SK-N-SH (cell line): ENCODE measurements around the gene MAP4K3. TPM values are rescaled to one million over a fixed set of nuclear protein-coding genes. Genes with fewer than 3 reads are reported as not detected.

Experiments
- CTCF ChIA-PET: fragments of 300-600, 350-600 bp; formaldehyde crosslinking; extraction: SDS; loops from one replicate; lab custom pipeline; 2021; lab: Yijun Ruan, JAX
- POLR2A ChIA-PET: fragments of 350-600 bp; sonication (Branson Sonifier 250); formaldehyde crosslinking; extraction: SDS; loops from one replicate; lab custom pipeline; 2020; ENCODE audit warnings: antibody characterized with exemption, inconsistent platforms; lab: Yijun Ruan, JAX
- DNase-seq: peaks from one replicate; pipeline ENCODE4 v3.0.0; 2012
- H2AFZ ChIP-seq: fragments of 200-600 bp; sonication (generic); 2 replicates; pipeline ENCODE4 v1.8.1; 2016; ENCODE audit warnings: antibody characterized with exemption, mild to moderate bottlenecking, low read depth
- H3F3A ChIP-seq: fragments of 200-600 bp; sonication (generic); replicated peaks from 2 replicates; pipeline ENCODE3; 2016; ENCODE audit warnings: antibody characterized with exemption, mild to moderate bottlenecking; ENCODE audit not compliant: insufficient read depth
- H3K27ac ChIP-seq, 2 experiments: fragments of 200-500 bp in 1 of 2; fragments of 200-600 bp in 1 of 2; sonication (Bioruptor generic) in 1 of 2; sonication (generic), shearing (Covaris generic) in 1 of 2; 2 replicates each; pipeline versions ENCODE4 v1.5.1 to v1.6.1; 2014 to 2016; ENCODE audit warnings: low read depth in 2 of 2, inconsistent platforms in 1 of 2, low read length in 1 of 2, mild to moderate bottlenecking in 1 of 2, mixed read lengths in 1 of 2
- H3K27me3 ChIP-seq: fragments of 200-600 bp; sonication (generic), shearing (Covaris generic); 2 replicates; pipeline ENCODE4 v1.6.1; 2016; ENCODE audit warnings: mixed run types; ENCODE audit not compliant: insufficient read depth
- H3K36me3 ChIP-seq, 2 experiments: fragments of 200-500 bp in 1 of 2; fragments of 200-600 bp in 1 of 2; sonication (Bioruptor generic) in 1 of 2; sonication (generic) in 1 of 2; replicated peaks in 1 of 2; 2 replicates each; pipeline versions ENCODE3 to v1.5.1; 2014 to 2016; ENCODE audit warnings: low read length in 1 of 2, mild to moderate bottlenecking in 1 of 2; ENCODE audit not compliant: insufficient read depth in 2 of 2, control insufficient read depth in 1 of 2
- H3K4me1 ChIP-seq, 2 experiments: fragments of 200-500 bp in 1 of 2; fragments of 200-600 bp in 1 of 2; sonication (Bioruptor generic) in 1 of 2; sonication (generic), shearing (Covaris generic) in 1 of 2; 2 replicates each; pipeline versions ENCODE4 v1.5.1 to v1.6.1; 2014 to 2016; ENCODE audit warnings: low read depth in 1 of 2, low read length in 1 of 2, mixed run types in 1 of 2; ENCODE audit not compliant: insufficient read depth in 2 of 2, control insufficient read depth in 1 of 2
- H3K4me2 ChIP-seq: fragments of 200-600 bp; sonication (generic), shearing (Covaris generic); 2 replicates; pipeline ENCODE4 v1.6.1; 2017; ENCODE audit warnings: mixed run types
- H3K4me3 ChIP-seq, 2 experiments: fragments of 200-500 bp in 1 of 2; fragments of 200-600 bp in 1 of 2; sonication (Bioruptor generic) in 1 of 2; sonication (generic), shearing (Covaris generic) in 1 of 2; 2 replicates each; pipeline versions ENCODE4 v1.5.1 to v1.8.1; 2014 to 2016; ENCODE audit warnings: low read depth in 2 of 2, inconsistent platforms in 1 of 2, low read length in 1 of 2, mild to moderate bottlenecking in 1 of 2, mixed read lengths in 1 of 2, moderate library complexity in 1 of 2
- H3K79me2 ChIP-seq: fragments of 200-600 bp; sonication (generic); 2 replicates; pipeline ENCODE4 v1.8.1; 2017; ENCODE audit warnings: mild to moderate bottlenecking; ENCODE audit not compliant: insufficient read depth
- H3K9ac ChIP-seq: fragments of 200-600 bp; sonication (generic); 2 replicates; pipeline ENCODE4 v1.6.1; 2017; ENCODE audit warnings: mixed run types
- H3K9me2 ChIP-seq: fragments of 200-600 bp; sonication (generic); 2 replicates; pipeline ENCODE4 v1.6.1; 2017; ENCODE audit warnings: mixed run types
- H3K9me3 ChIP-seq: fragments of 200-600 bp; sonication (generic); 2 replicates; pipeline ENCODE4 v1.6.1; 2017; ENCODE audit warnings: mixed run types, mild to moderate bottlenecking, moderate library complexity
- H4K20me1 ChIP-seq: fragments of 200-600 bp; sonication (generic); 2 replicates; pipeline ENCODE4 v1.6.1; 2017; ENCODE audit warnings: mild to moderate bottlenecking, mixed run types; ENCODE audit not compliant: insufficient read depth
- CHD2 ChIP-seq: fragments of 150-350 bp; IDR thresholded peaks from 2 replicates; pipeline ENCODE4 v1.6.1; 2018; ENCODE audit warnings: low read length; ENCODE audit not compliant: partially characterized antibody
- ELF1 ChIP-seq: IDR thresholded peaks from 2 replicates; pipeline ENCODE4 v1.4.0; 2012
- EZH2phosphoT487 ChIP-seq: fragments of 200-600 bp; sonication (generic); IDR thresholded peaks from 2 replicates; pipeline ENCODE4 v1.6.1; 2017; ENCODE audit warnings: low read depth, mixed run types, mild to moderate bottlenecking, antibody characterized with exemption, moderate library complexity, borderline replicate concordance
- FOSL2 ChIP-seq: IDR thresholded peaks from 2 replicates; pipeline ENCODE4 v1.4.0; 2012; ENCODE audit warnings: low read depth, mild to moderate bottlenecking, moderate library complexity, borderline replicate concordance
- FOXJ3 ChIP-seq: sonication (generic); formaldehyde crosslinking; IDR thresholded peaks from 2 replicates; pipeline ENCODE4 v1.5.1; 2020; ENCODE audit warnings: mild to moderate bottlenecking, missing genetic modification reagents
- GABPA ChIP-seq: IDR thresholded peaks from 2 replicates; pipeline ENCODE4 v1.4.0; 2012; ENCODE audit warnings: low read depth, mild to moderate bottlenecking
- GATA2 ChIP-seq: sonication (generic); formaldehyde crosslinking; IDR thresholded peaks from 2 replicates; pipeline ENCODE4 v1.5.0; 2020; ENCODE audit warnings: mild to moderate bottlenecking, missing genetic modification reagents
- MXI1 ChIP-seq: IDR thresholded peaks from 2 replicates; pipeline ENCODE4 v1.6.1; 2012; ENCODE audit warnings: mild to moderate bottlenecking, low read depth, low read length, improper control_type of control experiment
- NFIC ChIP-seq: IDR thresholded peaks from 2 replicates; pipeline ENCODE4 v1.4.0; 2012; ENCODE audit warnings: borderline replicate concordance
- NRF1 ChIP-seq: IDR thresholded peaks from 2 replicates; pipeline ENCODE4 v1.6.1; 2012; ENCODE audit warnings: low read depth, mild to moderate bottlenecking, low read length
- RAD21 ChIP-seq: IDR thresholded peaks from 2 replicates; pipeline ENCODE4 v1.6.1; 2012; ENCODE audit warnings: mild to moderate bottlenecking, low read length
- RFX5 ChIP-seq: IDR thresholded peaks from 2 replicates; pipeline ENCODE4 v1.6.1; 2012; ENCODE audit warnings: mild to moderate bottlenecking, improper control_type of control experiment, low read length
- RXRA ChIP-seq: IDR thresholded peaks from 2 replicates; pipeline ENCODE4 v1.4.0; 2012; ENCODE audit warnings: low read depth, mild to moderate bottlenecking, borderline replicate concordance
- SIN3A ChIP-seq: IDR thresholded peaks from 2 replicates; pipeline ENCODE4 v1.6.1; 2012; ENCODE audit warnings: low read depth, mild to moderate bottlenecking, low read length, moderate library complexity, borderline replicate concordance
- SMC3 ChIP-seq: IDR thresholded peaks from 2 replicates; pipeline ENCODE4 v1.6.1; 2012; ENCODE audit warnings: low read depth, low read length, improper control_type of control experiment
- TAF1 ChIP-seq: IDR thresholded peaks from 2 replicates; pipeline ENCODE4 v1.6.1; 2012; ENCODE audit warnings: low read depth, mild to moderate bottlenecking, low read length, moderate library complexity, borderline replicate concordance
- YY1 ChIP-seq: IDR thresholded peaks from 2 replicates; pipeline ENCODE4 v1.4.0; 2012; ENCODE audit warnings: low read depth, mild to moderate bottlenecking
- WGBS: methylation state at CpG from one replicate; pipeline ENCODE4 v1.1.6; 2017; ENCODE audit warnings: low lambda C conversion rate; 5-methylcytosine and 5-hydroxymethylcytosine counted together
- polyA plus RNA-seq, 3 experiments: library from polyadenylated mRNA; depleted of rRNA; stranded (reverse); fragments of >200 nt; gene quantifications; 2 replicates each; pipeline ENCODE4 v1.2.3, GENCODE V29; 2012
- TF ChIP-seq, protein P1 (sequence below): IDR thresholded peaks from 2 replicates; pipeline ENCODE4 v1.6.1; 2012; ENCODE audit warnings: mild to moderate bottlenecking, low read depth, low read length, moderate library complexity
- TF ChIP-seq, protein P2 (sequence below): fragments of 150-350 bp; IDR thresholded peaks from 2 replicates; pipeline ENCODE4 v1.6.1; 2016; ENCODE audit warnings: mild to moderate bottlenecking, low read depth, low read length
- TF ChIP-seq, protein P3 (sequence below): IDR thresholded peaks from 2 replicates; pipeline ENCODE4 v1.4.0; 2012; ENCODE audit warnings: low read depth
- TF ChIP-seq, protein P4 (sequence below): IDR thresholded peaks from 2 replicates; pipeline ENCODE4 v1.4.0; 2012; ENCODE audit warnings: low read depth, borderline replicate concordance
- TF ChIP-seq, protein P5 (sequence below): IDR thresholded peaks from 2 replicates; pipeline ENCODE4; 2012

Gene MAP4K3
- polyA plus RNA-seq (2012; rRNA removed): 8.8 and 11.1 TPM in 2 replicates
- 12.0 and 14.6 TPM in 2 replicates for polyA plus RNA-seq (2012; cell fraction: cytosol; rRNA removed)
- polyA plus RNA-seq (2012; cell fraction: nucleus; rRNA removed): 8.6 and 21.1 TPM in 2 replicates

DNA sequence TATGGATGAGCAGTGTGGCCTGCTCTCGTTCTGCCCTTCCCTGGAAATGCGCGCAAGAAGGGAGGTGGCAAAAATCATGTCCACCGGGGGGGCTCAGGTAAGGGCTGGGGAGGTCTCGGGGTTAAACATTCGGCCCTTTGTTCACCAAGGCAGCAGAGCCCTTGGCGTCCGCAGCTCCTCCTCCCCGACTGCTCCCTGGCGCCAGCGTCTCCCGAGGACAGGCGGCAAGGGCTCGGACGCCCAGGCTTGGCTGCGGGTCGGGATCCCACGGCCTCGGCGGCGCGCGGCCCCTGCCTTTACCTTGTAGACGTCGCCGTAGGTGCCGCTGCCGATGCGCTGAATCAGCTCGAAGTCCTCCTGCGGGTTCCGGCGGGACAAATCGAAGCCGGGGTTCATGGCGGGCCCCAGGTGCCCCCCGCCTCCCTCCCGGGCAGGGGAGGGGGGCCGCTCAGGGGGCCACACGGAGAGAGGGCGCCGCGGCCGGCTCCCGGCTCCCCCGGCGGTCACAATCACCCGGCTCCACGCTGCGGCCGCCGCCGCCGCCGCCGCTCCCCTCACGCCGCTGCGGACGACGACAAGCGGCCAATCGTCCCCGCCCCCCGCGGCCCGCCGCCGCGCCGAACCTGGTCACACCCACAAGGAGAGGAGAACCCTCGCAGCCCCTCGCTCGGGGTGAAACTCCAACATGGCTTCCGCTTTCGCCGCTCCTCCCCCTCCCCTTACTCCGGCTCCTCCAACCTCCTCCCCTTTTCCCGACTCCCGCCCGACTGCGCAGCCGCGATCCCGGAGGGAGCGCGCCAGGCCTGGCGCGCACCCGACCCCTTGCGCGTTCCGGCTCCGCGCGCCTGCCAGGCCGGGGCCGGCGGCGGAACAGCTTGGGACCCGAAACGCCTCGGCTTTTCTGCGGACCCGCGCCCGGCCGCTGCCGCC, at the start of gene MAP4K3:
TSS of gene MAP4K3 (minus strand) at position 694 of the 930 bp plus-strand sequence. CDS start at position 396, 298 bp downstream.
- CTCF ChIA-PET: interaction anchor here (0.7 to 3.0 kb wide), 4 partner anchors 10 to 57 kb away, joined by 3 to 25 read pairs (median 3); no protein-coding TSS in a partner anchor
- Histone ChIP-seq H3K9ac (peak within 1 kb of the TSS; percentile 83), H3K36me3 (no peaks in the 10 kb centered on the region), H3K4me2 (peak within 1 kb of the TSS; percentile 88), H3K9me2 (no peaks in the 10 kb centered on the region), H3K9me3 (no peaks in the 10 kb centered on the region), H3K4me3 (peak within 1 kb of the TSS; percentile 78 to 99), H3K79me2 (peaks cover 62% of the 10 kb centered on the region), H3F3A (peaks cover 15% of the 10 kb centered on the region), H3K4me1 (peaks cover 25 to 36% of the 10 kb centered on the region in 2 experiments), H2AFZ (peak within 1 kb of the TSS; percentile 91), H4K20me1 (peaks cover 43% of the 10 kb centered on the region), H3K27me3 (no peaks in the 10 kb centered on the region), H3K27ac (peak within 1 kb of the TSS; percentile 77 to 91)
- peak; percentile 100 for DNase-seq
- POLR2A ChIA-PET: interaction anchor here (0.6 to 1.3 kb wide), 4 partner anchors 14 to 722 kb away, joined by 3 to 4 read pairs (median 3); partner anchors contain the start of gene SOS1
- under 1% methylated on average over 37 of the region's 109 CpGs for WGBS
- no peak for TF ChIP-seq NFIC
- no peak for TF ChIP-seq RFX5
- no peak for TF ChIP-seq GATA2 (CRISPR knock-in tag)
- peak; percentile 12; the same call in 1 of the 2 replicates for TF ChIP-seq SMC3
- 0 out of 2 replicates have a peak, but pooled peaks have one; percentile 18 for TF ChIP-seq GABPA
- peak; percentile 3; the same call in 1 of the 2 replicates for TF ChIP-seq RAD21
- TF ChIP-seq CHD2: peak; percentile 70
- TF ChIP-seq, protein P1, sequence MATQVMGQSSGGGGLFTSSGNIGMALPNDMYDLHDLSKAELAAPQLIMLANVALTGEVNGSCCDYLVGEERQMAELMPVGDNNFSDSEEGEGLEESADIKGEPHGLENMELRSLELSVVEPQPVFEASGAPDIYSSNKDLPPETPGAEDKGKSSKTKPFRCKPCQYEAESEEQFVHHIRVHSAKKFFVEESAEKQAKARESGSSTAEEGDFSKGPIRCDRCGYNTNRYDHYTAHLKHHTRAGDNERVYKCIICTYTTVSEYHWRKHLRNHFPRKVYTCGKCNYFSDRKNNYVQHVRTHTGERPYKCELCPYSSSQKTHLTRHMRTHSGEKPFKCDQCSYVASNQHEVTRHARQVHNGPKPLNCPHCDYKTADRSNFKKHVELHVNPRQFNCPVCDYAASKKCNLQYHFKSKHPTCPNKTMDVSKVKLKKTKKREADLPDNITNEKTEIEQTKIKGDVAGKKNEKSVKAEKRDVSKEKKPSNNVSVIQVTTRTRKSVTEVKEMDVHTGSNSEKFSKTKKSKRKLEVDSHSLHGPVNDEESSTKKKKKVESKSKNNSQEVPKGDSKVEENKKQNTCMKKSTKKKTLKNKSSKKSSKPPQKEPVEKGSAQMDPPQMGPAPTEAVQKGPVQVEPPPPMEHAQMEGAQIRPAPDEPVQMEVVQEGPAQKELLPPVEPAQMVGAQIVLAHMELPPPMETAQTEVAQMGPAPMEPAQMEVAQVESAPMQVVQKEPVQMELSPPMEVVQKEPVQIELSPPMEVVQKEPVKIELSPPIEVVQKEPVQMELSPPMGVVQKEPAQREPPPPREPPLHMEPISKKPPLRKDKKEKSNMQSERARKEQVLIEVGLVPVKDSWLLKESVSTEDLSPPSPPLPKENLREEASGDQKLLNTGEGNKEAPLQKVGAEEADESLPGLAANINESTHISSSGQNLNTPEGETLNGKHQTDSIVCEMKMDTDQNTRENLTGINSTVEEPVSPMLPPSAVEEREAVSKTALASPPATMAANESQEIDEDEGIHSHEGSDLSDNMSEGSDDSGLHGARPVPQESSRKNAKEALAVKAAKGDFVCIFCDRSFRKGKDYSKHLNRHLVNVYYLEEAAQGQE: no peak
- TF ChIP-seq FOSL2: no peak
- TF ChIP-seq YY1: peak; percentile 80; the same call in 1 of the 2 replicates
- TF ChIP-seq RXRA: no peak
- no peak; the same call in 1 of the 2 replicates for TF ChIP-seq FOXJ3 (CRISPR knock-in tag)
- peak; percentile 77 for TF ChIP-seq NRF1
- TF ChIP-seq EZH2phosphoT487: no peak
- TF ChIP-seq TAF1: peak; percentile 62; the same call in 1 of the 2 replicates
- TF ChIP-seq, protein P2, sequence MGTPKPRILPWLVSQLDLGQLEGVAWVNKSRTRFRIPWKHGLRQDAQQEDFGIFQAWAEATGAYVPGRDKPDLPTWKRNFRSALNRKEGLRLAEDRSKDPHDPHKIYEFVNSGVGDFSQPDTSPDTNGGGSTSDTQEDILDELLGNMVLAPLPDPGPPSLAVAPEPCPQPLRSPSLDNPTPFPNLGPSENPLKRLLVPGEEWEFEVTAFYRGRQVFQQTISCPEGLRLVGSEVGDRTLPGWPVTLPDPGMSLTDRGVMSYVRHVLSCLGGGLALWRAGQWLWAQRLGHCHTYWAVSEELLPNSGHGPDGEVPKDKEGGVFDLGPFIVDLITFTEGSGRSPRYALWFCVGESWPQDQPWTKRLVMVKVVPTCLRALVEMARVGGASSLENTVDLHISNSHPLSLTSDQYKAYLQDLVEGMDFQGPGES: no peak
- TF ChIP-seq, protein P3, sequence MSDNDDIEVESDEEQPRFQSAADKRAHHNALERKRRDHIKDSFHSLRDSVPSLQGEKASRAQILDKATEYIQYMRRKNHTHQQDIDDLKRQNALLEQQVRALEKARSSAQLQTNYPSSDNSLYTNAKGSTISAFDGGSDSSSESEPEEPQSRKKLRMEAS: no peak
- TF ChIP-seq ELF1: 0 out of 2 replicates have a peak, but pooled peaks have one; percentile 47
- TF ChIP-seq, protein P4, sequence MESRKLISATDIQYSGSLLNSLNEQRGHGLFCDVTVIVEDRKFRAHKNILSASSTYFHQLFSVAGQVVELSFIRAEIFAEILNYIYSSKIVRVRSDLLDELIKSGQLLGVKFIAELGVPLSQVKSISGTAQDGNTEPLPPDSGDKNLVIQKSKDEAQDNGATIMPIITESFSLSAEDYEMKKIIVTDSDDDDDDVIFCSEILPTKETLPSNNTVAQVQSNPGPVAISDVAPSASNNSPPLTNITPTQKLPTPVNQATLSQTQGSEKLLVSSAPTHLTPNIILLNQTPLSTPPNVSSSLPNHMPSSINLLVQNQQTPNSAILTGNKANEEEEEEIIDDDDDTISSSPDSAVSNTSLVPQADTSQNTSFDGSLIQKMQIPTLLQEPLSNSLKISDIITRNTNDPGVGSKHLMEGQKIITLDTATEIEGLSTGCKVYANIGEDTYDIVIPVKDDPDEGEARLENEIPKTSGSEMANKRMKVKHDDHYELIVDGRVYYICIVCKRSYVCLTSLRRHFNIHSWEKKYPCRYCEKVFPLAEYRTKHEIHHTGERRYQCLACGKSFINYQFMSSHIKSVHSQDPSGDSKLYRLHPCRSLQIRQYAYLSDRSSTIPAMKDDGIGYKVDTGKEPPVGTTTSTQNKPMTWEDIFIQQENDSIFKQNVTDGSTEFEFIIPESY: no peak
- peak; percentile 89 for TF ChIP-seq MXI1
- peak; percentile 35; the same call in 1 of the 2 replicates for TF ChIP-seq SIN3A
- TF ChIP-seq, protein P5, sequence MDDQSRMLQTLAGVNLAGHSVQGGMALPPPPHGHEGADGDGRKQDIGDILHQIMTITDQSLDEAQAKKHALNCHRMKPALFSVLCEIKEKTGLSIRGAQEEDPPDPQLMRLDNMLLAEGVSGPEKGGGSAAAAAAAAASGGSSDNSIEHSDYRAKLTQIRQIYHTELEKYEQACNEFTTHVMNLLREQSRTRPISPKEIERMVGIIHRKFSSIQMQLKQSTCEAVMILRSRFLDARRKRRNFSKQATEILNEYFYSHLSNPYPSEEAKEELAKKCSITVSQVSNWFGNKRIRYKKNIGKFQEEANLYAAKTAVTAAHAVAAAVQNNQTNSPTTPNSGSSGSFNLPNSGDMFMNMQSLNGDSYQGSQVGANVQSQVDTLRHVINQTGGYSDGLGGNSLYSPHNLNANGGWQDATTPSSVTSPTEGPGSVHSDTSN: 0 out of 2 replicates have a peak, but pooled peaks have one; percentile 1
